ENCODE data around the gene TRIM47. TPM values are rescaled to one million over a fixed set of nuclear protein-coding genes. Genes with fewer than 3 reads are reported as not detected.
A peak's percentile ranks its signal among the peaks of the same experiment; 100 is the strongest.

The TRIM47 gene
- polyA plus RNA-seq, result 1 to 10 TPM; 3.2 to 4.0 (median 3.9) TPM

DNA sequence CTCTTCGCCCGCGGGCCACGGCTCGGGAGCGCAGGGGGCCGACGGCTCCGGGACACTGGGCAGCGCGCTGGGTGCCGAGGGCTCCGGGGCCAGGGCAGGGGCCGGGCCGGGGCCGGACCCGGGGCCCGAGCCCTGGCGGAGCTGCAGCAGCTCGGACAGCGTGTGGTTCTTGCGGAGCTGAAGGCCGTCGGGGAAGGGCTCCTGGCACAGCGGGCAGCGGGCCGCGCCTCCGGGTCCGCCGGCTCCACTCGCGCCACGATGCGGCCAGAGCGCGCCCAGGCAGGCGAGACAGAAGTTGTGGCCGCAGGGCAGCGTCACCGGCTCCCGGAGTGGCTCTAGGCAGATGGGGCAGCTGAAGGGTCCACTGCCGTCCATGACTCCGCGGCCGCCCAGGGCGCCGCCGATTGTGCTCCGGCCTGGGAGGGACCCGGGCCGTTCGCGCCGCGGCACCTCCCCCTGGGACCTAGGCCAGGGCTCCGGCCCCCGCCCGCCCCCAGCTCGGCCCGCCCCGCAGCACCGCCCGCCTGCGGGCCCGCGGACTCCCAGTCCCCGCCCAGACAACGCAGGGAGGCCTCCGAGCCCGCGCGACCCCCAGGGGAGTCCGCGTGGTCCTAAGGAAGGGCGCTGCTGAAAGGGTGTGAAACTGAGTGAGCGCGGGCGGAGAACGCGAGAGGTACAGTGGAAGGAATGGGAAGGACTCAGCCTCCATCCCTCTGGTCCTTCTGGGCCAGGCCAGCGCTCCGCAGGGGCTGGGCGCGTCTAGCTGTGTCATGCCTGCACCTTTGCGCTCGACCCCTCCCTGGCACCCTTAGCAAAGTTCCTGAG, at the start of gene TRIM47:
TSS of gene TRIM47 (minus strand) at position 408 of the 825 bp plus-strand sequence. CDS start at position 375, 33 bp downstream.
- Mint-ChIP-seq H3K9me3 (no peaks in the 10 kb centered on the region), H3K27ac (peak within 1 kb of the TSS in 2 of 6 donors; percentile 34 to 58), H3K36me3 (no peaks in the 10 kb centered on the region), H3K4me1 (peaks cover 24 to 27% of the 10 kb centered on the region in 2 donors), H3K27me3 (ENCODE audit: low read depth in 3 of 3) (peaks cover 9 to 13% (median 10%) of the 10 kb centered on the region in 3 donors), H3K4me3 (peak within 1 kb of the TSS; percentile 70 to 83 (median 71))
- peak in 1 of 3 donors; percentile 24 for DNase-seq

DNA sequence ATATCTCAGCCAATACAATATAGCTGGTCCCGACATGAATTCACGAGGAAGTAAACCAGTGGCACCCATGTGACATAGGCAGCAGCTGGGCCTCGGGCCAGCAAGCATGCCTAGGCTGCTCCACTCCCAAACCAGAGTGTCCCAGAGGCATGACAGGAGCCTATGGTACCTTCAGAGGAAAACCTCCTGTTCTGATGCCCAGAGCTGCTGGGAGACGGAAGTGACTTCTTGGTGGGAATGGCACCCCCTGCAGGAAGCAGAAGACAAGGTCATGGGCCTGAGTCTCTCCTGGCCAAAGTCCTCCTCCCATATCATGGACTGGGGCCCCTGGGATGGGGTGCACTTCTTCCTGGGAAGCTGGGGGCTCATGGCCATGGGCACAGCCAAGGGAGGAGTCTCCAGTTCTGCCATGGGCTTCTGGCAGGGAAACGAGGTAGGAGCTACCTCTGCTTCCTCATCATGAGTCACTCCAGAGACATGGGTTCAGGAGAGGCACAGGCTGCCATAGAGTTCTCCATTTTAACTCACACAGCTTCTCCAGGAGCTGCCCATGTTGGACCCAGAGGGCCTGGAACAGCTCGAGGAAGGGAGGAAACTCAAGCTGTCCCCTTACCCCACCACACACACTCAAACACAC, 49.0 kb upstream of the TRIM47 start:
- H3K9me3 Mint-ChIP-seq, result no peaks in the 10 kb centered on the region
- H3K27ac Mint-ChIP-seq, result no peak overlapping the region
- no peaks in the 10 kb centered on the region for H3K27me3 Mint-ChIP-seq (ENCODE audit: low read depth in 3 of 3)
- H3K36me3 Mint-ChIP-seq, result peaks cover 2 to 4% (median 3%) of the 10 kb centered on the region in 3 donors
- DNase-seq, result no peak
- no peak overlapping the region for H3K4me3 Mint-ChIP-seq
- H3K4me1 Mint-ChIP-seq, result no peaks in the 10 kb centered on the region

DNA sequence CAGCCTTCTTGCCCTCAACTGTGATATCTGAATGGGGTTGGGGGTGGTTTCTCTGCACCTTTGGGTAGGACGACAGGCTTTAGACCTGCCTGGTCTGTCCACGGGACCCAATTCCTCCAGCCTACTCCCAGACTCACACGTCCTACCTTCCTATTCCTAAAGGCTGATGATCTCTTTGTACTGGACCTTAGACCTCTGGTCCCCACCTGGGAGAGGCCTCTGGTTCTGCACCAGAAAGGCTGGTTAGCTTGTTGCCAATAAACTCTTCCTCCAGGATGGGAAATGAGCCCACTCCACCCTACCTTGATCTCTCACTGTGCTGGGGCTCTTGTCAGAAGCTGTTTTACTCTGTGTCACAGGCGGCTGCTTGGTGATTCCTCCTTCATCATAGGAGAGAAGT, 48.1 kb upstream of the TRIM47 start:
- no peak for DNase-seq
- Mint-ChIP-seq H3K4me1 (no peaks in the 10 kb centered on the region), H3K27me3 (ENCODE audit: low read depth in 3 of 3) (no peaks in the 10 kb centered on the region), H3K36me3 (peaks cover 3 to 4% (median 3%) of the 10 kb centered on the region in 3 donors), H3K9me3 (no peaks in the 10 kb centered on the region), H3K4me3 (peak overlapping the region in 1 of 5 donors; percentile 7), H3K27ac (no peak overlapping the region)

GRCh38 chr17:75925912-75926311, 47.5 kb upstream of the TRIM47 start:
- Mint-ChIP-seq H3K4me3 (no peak overlapping the region), H3K27me3 (ENCODE audit: low read depth in 3 of 3) (no peaks in the 10 kb centered on the region), H3K9me3 (no peaks in the 10 kb centered on the region), H3K36me3 (peaks cover 3 to 4% (median 3%) of the 10 kb centered on the region in 3 donors), H3K4me1 (no peaks in the 10 kb centered on the region), H3K27ac (no peak overlapping the region)
- DNase-seq, result no peak

DNA sequence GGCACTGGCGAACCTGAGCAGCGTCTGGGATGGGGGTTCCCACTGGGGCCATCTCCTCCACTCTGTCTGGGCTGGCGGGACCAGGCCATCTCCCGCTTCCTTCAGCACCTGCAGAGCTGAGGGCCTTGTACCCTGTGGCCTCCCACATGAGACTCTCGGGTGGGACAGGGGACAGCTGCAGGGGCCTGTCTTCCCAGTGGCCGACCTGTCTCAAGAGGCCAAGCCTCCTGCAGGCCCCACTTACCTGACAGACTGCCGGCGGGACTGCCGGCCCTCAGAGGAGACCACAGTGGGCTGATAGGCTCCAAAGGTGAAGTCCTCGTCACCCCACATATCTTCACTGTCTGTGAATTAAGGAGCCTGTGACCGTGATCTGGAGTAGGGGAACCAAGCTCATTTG, 46.7 kb upstream of the TRIM47 start:
- peaks cover 3 to 4% (median 3%) of the 10 kb centered on the region in 3 donors for H3K36me3 Mint-ChIP-seq

GRCh38 chr17:75922963-75923874, 44.8 kb upstream of the TRIM47 start:
- H3K4me1 Mint-ChIP-seq, result no peaks in the 10 kb centered on the region
- peaks cover 3 to 7% (median 3%) of the 10 kb centered on the region in 3 donors for H3K36me3 Mint-ChIP-seq
- no peak for DNase-seq
- no peaks in the 10 kb centered on the region for H3K27me3 Mint-ChIP-seq (ENCODE audit: low read depth in 3 of 3)
- H3K9me3 Mint-ChIP-seq, result no peaks in the 10 kb centered on the region
- no peak overlapping the region for H3K4me3 Mint-ChIP-seq
- no peak overlapping the region for H3K27ac Mint-ChIP-seq

More for the DNA sequence above, 46.7 kb upstream of the TRIM47 start:
- no peak overlapping the region for H3K4me3 Mint-ChIP-seq
- no peak overlapping the region for H3K27ac Mint-ChIP-seq
- no peaks in the 10 kb centered on the region for H3K27me3 Mint-ChIP-seq (ENCODE audit: low read depth in 3 of 3)
- no peak for DNase-seq
- no peaks in the 10 kb centered on the region for H3K9me3 Mint-ChIP-seq
- no peaks in the 10 kb centered on the region for H3K4me1 Mint-ChIP-seq

DNA sequence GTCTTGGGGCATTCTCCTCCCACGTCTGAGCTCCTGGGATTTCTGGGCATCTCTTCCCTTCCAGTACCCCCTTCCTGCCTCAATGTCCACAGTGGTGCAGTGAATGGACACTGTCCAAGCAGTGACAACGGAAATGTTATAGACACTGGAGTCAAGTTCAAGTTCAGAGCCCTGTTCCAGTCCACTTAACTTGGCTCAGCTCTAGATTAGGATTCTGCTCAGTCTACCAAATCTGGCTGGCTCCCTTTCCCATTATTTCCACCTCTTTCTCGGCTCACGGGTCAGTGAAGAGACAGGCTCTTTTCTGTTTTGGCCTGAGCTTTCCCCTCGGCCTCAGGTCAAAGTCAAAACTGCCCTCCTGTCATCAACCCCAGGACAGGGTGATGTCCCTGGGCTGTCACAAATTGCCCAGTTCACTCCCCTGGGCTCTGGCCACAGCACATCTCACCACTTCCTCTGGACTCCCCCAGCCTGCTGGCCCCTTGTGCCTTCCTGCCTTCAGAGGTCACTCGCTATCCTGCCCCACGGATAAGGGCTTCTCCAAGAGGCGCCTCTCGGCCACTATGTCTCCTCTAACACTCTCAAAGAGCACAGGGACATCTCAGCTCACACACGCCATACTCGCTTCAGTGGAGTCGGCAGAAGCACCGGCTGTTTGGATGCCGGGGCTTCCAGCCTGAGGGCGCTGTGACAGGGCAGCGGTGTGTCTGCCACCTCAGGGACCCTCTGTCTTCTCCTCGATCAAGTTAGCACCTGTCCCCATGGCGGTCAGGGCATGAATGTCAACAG, 44.0 kb upstream of the TRIM47 start:
- DNase-seq, result no peak
- no peaks in the 10 kb centered on the region for H3K27me3 Mint-ChIP-seq (ENCODE audit: low read depth in 3 of 3)
- no peaks in the 10 kb centered on the region for H3K9me3 Mint-ChIP-seq

GRCh38 chr17:75921596-75921995, 43.2 kb upstream of the TRIM47 start:
- Mint-ChIP-seq H3K9me3 (no peaks in the 10 kb centered on the region), H3K27me3 (ENCODE audit: low read depth in 3 of 3) (no peaks in the 10 kb centered on the region), H3K36me3 (peaks cover 0 to 8% (median 7%) of the 10 kb centered on the region in 3 donors), H3K4me3 (no peak overlapping the region), H3K27ac (no peak overlapping the region), H3K4me1 (peaks cover 0 to 5% of the 10 kb centered on the region in 2 donors)
- no peak for DNase-seq

More for the DNA sequence above, 44.0 kb upstream of the TRIM47 start:
- Mint-ChIP-seq H3K4me3 (no peak overlapping the region), H3K36me3 (peaks cover 0 to 7% (median 3%) of the 10 kb centered on the region in 3 donors), H3K27ac (peak overlapping the region in 1 of 6 donors; percentile 23), H3K4me1 (peaks cover 0 to under 1% of the 10 kb centered on the region in 2 donors)

DNA sequence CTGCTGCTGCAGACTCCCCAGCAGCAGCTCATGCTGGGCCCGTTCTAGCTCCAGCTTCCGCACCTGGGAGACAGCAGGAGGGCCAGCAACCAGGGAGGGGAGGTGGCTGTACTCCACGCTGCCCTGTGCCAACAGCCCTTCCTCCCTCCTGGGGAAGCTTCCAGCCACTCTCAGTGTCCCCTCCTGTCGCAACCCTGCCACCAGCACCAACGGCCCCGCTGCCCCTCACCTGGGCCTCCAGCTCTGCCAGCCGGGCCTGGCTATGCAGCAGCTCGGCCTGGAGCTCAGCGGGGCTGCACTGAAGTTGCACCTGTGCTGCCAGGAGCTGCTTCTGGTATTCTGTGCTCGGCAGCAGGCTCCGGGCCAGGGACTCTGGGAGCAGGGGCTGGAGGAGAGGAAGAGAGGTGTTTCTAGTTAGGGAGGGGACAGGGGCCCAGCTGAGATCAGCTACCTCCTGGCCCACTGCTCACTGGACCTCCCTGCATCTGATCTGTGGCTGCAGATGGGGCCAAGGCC, 41.7 kb upstream of the TRIM47 start:
- H3K36me3 Mint-ChIP-seq, result peaks cover 0 to 7% (median 6%) of the 10 kb centered on the region in 3 donors
- no peaks in the 10 kb centered on the region for H3K9me3 Mint-ChIP-seq
- no peak overlapping the region for H3K4me3 Mint-ChIP-seq
- H3K27ac Mint-ChIP-seq, result no peak overlapping the region
- peaks cover 0 to 5% of the 10 kb centered on the region in 2 donors for H3K4me1 Mint-ChIP-seq
- no peak for DNase-seq
- H3K27me3 Mint-ChIP-seq (ENCODE audit: low read depth in 3 of 3), result no peaks in the 10 kb centered on the region

DNA sequence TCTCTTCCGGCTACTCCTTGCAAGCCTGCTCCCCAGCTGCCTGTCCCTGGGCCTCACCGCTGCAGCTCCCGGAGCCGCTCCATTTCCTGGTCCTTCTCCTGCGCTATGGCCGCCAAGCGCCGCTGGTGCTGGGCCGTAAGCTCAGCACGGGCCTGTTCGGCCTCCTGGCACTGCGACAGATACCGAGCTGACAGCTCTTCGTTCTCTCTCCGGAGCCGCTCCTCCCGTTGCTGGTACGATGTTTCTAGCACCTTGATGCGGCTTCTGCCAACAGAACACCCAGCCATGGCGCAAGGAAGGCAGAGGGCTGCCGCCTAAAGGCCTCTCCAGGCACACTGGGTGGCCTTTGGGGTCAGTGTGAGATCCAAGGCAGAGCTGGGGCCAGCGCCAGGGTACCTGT, 41.2 kb upstream of the TRIM47 start:
- H3K36me3 Mint-ChIP-seq, result peaks cover 0 to 7% (median 6%) of the 10 kb centered on the region in 3 donors
- H3K27ac Mint-ChIP-seq, result no peak overlapping the region
- no peak for DNase-seq
- H3K4me1 Mint-ChIP-seq, result peaks cover 0 to 5% of the 10 kb centered on the region in 2 donors
- no peaks in the 10 kb centered on the region for H3K27me3 Mint-ChIP-seq (ENCODE audit: low read depth in 3 of 3)
- no peaks in the 10 kb centered on the region for H3K9me3 Mint-ChIP-seq
- H3K4me3 Mint-ChIP-seq, result no peak overlapping the region

DNA sequence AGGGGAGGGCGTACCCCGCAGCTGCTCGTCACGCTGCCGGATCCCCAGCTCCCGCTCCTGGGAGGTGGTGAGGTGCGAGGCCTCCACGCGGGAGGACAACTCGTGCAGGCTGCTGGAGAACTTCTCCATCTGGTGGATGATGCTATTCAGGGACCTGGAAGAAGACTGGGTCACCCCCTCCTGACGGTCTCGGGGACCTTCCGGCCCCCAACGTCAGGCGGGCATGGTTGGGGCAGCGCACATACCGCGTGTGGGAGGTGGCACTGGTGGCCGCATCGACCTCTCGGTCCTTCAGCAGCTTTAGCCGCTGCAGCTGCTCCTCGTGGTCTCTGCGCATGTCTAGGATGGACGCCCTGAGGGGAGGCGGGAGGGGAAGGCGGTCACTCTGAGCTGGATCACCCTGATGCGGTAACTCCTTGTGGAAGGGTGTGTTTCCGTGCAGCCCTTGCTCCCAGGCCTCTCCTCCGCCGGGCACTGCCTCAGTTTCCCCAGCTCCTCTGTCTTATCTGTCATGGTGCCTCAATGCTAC, 39.6 kb upstream of the TRIM47 start:
- no peaks in the 10 kb centered on the region for H3K9me3 Mint-ChIP-seq
- H3K36me3 Mint-ChIP-seq, result peaks cover 0 to 7% (median 6%) of the 10 kb centered on the region in 3 donors
- H3K27me3 Mint-ChIP-seq (ENCODE audit: low read depth in 3 of 3), result no peaks in the 10 kb centered on the region
- DNase-seq, result no peak
- no peak overlapping the region for H3K27ac Mint-ChIP-seq
- peak overlapping the region in 1 of 5 donors; percentile 41 for H3K4me3 Mint-ChIP-seq
- peaks cover 0 to 5% of the 10 kb centered on the region in 2 donors for H3K4me1 Mint-ChIP-seq

DNA sequence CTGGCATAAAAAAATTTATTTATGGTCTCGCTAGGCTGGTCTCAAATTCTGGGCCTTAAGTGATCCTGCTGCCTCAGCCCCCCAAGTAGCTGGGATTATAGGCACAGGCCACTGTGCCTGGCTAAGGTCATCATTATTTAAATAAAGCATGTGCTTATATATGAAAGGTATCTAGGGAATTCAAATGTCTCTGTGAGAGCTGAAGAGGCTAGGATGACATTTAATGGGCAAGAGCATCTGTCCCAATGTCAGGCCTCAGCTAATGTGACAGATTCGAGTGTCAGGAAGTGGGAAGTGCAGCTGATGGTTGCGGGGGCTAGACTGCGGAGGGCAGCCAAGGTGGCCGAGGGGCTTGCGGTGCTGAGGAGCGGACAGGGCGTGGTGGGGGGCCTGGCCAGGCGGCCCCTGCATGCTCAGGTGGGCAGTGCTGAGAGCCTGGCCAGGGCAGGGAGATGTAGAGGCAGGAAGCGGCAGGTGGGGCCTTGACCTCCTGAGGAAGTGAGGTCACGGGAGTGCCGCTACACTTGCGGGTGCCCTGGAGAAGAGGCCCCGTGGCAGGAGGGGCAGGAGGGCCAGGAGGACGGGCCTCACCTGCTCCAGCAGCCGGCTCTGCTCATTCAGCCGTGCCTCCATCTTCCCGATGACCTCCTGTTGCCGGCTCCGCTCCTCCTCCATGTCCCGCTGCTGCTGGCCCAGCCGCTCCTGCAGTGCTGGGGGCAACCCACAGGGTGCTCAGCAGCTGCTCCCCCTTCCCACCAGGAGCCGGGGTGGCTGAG, 38.9 kb upstream of the TRIM47 start:
- no peaks in the 10 kb centered on the region for H3K27me3 Mint-ChIP-seq (ENCODE audit: low read depth in 3 of 3)
- no peak for DNase-seq
- peaks cover 0 to 5% of the 10 kb centered on the region in 2 donors for H3K4me1 Mint-ChIP-seq
- no peaks in the 10 kb centered on the region for H3K9me3 Mint-ChIP-seq
- H3K27ac Mint-ChIP-seq, result peak overlapping the region; percentile 15 to 74 (median 62)
- H3K36me3 Mint-ChIP-seq, result peaks cover 0 to 6% (median 4%) of the 10 kb centered on the region in 3 donors
- peak overlapping the region in 1 of 5 donors; percentile 55 for H3K4me3 Mint-ChIP-seq

Measured in immature natural killer cell (primary cell).